Activated CD4-positive, alpha-beta T cell treated with anti-CD3 and anti-CD28 coated beads, Interleukin-2, amount 50 U/mL, for 16 hours (primary cell): ENCODE results near the gene FILIP1.

ENCODE experiments used
- DNase-seq: peaks from one replicate; pipeline ENCODE4 v3.0.0-alpha.2; 2020

Gene FILIP1

DNA sequence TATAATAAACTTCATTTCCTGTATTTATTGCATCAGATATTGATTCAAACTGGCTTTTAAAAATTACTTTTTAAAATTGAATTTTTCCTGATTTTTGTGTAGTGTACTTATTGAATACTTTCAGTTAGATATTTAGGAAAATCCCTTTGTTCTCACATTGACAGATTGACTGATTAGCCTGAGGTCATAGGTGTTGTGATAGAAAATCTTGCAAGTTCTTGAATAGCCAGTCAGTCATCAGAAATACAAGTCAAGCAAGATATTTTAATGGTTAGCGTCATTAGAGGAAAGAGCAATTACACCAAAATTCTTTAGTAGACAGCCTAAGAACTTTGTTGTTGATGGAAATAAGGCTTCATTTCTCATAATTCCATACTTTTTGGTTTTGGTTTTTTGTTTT lies 205.6 kb downstream of the FILIP1 start:
- DNase-seq = no peak

DNA sequence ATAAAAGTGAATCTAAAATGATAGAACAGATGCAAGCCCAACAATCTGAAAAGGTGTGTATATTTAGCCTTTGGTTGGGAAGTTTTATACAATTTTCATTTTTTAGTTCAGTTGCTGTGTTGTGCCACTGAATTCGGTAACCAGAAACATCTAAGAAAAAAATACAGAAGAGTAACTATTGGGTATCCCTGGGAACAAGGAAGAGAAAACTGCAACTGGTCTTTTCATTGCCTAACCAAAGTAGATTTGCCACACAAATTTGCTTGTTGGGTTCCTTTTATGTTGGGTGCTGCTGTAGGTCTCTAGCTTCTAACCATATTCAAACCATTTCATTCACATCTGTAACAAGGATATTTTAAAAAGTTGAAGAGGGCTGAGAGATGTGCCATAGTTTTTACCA lies 206.2 kb downstream of the FILIP1 start:
- no peak for DNase-seq

DNA sequence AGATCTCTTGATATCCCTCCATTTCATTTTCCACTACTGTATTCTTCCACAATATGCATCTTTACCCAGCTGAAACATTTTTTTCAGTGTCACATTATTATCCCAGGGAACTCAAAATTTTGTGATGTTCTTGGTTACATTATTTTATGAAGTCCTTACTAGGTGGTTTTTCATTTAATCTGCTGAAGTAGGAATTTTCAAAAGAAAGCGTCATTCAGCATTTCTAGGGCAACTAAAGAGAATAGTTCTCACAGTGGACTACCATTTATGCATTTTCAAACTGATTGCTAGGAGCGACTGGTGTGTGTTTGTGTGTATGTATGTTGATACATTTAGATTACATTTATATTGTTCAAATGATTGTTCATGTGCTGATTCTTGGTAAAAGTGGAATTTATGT lies 206.6 kb downstream of the FILIP1 start:
- no peak for DNase-seq

DNA sequence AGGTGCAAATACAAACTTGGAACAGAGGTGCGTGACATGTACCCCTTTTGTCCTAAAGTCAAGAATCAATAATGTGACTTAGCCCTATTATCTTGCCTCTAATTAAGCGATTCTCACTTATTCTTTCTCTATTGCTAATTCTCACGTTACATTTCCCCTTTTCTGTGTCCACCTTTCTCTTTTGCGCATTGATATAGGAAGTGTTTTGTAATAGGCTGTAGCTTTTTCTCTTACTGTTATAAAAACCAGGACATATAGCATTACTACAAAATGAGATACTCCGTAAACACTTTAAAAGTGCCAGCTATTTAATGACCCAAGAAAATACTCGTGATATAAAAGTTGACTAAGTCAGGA lies 208.3 kb downstream of the FILIP1 start:
- no peak for DNase-seq

DNA sequence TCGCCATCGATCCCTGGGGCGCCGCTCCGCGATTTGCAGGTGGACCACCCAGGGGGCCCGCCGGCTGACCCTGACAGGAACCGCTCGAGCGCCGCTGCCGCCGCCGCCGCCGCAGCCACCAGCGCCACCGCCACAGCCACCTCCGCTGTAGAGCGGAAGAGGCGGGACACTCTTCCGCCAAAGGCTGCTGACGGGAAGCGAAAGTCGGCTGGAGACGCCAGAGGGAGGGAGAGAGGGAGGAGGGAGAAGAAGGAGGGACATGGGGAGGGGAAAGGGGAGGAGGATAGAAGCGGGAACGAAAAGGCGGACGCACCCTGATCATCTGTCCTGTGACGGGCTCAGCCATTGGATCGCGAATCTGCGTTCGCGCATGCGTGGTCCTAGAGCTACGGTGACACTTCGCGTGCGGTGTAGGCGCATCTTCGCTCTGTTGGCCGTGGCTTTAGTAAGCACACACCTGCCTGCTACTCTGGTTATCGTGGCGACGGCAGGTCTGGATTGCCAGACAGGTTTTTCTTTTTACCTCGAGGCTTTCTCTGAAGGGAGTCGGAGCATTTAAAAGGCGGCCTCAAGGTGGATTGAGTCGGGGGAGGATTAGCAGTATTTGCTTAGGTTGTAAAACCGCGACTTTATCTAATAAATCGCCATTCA lies 208.8 kb downstream of the FILIP1 start, which contains the start of gene TMEM30A:
TMEM30A (minus strand) TSS at position 161 of the 651 bp plus-strand sequence; CDS start at position 7, 154 bp downstream.
- DNase-seq = peak; percentile 99

DNA sequence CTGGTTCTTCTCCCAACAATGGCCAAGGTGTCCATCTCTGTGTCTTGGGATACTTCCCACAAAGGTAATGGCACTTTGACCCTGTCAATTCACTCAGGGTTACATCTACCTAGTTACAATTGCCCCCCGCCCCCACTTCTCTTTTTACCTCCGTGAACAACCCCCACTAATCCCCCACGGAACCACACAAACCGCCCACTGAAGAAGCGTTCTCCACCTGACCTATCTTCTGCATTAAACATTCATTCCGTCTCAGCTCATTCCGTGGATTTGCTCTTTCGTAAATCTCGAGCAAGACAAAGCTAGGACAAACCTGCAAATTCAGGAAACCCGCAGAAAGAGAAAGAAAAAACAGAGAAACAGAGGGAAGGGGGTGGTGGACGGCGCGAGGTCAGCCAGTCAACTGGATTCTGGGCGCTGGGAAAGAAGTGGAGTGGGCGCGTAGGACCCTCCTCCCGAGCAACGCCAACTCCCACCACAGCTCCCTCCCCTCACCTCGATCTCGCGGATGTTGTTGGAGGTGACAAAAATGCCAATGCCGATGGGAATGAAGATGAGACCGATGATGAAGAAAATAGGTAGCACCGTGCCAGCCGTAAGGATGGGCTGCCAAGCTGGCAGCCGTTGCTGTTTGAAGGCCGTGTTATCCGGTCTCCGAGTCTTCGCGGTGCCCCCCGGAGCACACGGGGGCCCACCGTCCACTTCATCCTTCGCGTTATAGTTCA lies 209.5 kb downstream of the FILIP1 start:
- peak; percentile 18 for DNase-seq

DNA sequence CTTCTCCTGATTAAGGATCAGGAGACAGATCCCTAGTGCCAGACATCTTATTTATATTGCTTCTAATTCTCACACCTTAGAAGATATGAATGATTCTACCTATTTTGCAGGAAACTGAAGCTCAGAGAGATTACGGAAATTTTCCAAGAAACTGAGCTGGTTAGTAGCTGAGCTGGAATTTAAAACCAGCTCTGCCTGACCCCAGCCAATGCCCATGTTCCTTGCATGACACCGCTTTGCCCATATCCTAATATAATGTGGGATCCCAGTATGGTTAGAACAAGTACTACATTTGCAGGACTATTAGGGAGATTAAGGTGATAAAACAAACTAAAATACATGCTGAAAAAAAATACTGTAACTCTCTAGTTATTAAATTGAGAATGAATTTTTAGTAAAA lies 210.9 kb downstream of the FILIP1 start:
- no peak for DNase-seq

DNA sequence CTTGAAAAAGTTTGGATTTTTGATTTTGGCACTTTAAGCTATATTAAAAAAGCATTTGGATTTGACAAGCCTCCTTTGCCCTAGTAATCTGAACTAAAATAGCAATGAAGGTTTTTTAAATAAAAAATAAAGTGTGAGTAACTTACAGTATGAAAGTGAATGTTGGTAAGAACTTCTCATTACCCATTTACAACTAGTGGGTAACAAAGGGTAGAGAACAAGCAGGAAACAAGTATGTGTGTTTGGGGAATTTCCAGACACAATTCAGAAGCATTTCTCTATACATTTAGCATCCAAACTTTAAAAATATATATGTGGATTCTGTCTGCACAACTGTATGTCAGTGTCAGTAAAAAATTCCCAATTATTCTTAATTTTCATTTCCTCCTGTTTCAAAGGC lies 211.9 kb downstream of the FILIP1 start:
- DNase-seq = peak; percentile 29

DNA sequence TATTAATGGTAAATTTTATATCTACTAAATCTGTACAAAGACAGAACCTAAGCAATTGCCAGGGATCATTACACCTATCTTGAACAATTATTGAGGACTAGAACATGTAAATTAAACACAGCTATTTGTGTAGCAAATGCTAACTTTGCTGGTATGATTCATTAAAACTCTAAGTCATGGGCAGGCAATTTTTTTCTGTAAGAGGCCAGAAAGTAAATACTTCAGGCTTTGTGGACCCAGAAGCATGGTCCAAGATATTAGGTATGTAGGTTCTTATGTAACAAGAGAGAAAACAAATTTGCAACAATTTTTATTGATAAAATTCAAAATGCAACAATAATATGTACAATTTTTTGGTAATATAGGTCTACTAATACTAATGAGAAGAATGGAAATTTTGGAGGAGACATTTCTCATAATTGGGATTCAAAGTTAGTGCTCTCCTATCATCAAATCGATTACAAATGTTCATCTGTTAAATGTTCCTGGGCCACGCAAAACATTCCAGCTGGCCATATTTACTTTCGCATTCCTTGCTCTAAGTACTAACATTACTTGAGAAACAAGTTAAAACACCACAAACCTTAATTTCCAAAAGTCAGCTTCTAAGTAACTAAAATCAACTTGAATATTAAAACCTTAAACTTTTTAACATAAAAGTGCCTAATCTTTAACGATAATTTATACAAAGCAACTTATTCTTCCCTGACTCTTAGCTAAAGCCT lies 213.3 kb downstream of the FILIP1 start:
- DNase-seq = no peak

DNA sequence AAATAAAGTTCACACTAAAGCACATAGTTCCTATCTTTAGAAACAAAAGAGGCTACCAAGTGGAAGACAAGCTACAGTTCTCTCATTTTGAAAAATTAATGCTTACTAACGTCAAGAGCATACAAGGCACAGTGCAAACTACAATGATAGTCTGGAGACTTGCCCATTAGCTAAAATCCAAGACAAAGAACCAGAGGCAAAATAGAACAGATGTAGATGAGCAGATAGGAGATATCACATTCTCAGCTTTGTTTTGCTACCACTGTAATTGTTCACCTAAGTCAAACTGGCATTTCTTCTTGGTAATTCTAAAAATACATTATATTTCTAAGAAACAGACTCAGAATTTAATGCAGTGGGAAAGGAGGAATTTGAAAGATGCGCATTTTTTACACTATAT lies 214.2 kb downstream of the FILIP1 start:
- DNase-seq = no peak

DNA sequence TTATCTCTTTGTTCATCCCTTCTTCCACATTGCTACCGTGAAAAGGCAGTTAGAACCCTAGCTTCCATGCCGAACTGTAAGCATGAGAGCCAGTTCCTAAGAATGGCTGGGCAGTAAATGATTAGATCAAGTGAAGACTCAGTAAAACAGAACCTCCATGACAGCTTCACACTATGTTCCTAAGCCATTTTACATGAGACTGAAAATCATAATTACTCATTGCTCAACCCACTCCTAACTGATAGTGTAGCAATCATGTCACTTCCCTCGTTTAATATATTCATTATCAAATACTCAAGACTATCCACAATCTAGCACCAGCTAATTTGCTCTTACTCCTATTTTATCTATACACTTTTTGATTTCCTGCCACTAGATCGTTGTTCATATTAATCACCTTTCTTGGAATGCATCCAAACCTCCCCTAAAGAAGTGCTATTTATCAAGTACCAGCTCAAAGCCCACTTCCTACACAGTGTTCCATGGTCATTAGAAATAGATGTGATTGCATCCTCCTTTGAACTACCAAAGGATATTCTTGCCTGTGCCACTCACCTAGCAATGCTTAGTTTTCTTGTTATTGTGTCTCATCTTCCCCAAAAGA lies 215.0 kb downstream of the FILIP1 start:
- DNase-seq = no peak

DNA sequence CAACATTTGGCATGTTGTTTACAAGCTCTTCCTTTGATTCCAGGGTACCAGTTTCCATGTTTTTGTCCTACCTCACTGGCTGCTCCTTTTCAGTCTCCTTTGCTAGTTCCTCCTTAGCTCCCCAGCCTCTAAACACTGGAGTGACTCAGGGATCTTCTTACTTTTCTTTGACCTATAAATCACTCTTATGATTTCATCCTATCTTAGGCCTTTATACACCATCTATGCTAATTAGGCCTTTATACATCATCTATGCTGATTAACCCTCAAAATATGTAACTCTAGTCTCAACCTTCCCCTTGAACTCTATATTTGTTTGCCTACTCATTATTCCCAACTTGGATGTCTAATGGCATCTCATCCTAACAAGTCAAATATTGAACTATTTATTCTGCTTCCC lies 218.5 kb downstream of the FILIP1 start:
- no peak for DNase-seq

DNA sequence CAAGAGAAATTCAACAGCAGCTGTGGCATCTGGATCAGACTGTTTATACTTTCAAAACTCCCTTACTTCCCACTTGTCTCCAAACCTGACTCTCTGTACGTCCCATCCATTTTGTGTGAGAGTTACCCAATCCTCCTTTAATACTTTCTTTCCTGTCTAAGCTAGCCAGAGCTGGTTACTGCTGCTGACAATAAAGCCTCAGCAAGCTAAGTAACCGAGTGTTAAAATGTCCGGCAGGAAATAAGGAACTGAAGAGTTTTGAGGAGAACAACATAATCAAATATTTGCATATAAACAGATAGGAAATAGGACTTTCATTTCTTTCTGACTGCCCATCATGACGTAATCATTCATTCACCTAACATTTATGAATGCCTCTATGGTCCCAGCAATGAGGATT lies 220.6 kb downstream of the FILIP1 start:
- no peak for DNase-seq

DNA sequence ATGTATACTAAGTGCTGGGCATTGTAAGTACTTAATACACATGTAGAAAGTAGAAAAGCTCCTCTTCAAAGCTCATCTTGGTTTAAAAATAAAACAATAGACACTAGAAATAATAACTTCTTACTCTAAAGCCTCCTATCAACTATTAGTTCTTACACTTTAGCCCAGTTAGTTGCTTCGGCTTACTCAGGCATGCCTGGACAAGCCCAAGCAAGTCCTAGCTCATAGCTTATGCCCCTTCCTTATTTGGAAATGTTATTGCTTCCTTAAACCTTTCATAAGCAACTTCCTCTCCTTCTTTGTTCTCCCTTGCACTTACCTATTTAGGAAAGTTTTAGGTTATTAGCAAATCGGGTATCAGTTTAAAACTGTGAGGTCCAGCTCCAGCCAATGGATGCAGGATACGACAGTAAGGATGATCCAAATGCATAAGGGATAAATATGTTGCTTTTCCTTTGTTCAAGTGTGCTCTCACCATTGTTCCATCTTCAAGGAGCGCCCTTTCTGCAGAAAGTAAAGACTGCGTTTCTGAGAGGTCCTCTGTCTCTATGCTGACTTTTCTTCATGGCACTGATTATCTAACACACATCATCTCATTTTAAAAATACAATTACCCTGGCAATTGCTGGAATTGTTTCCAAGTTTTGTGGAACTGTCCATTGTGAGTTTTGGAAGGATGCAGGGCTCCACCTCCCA lies 221.3 kb downstream of the FILIP1 start:
- DNase-seq = no peak

DNA sequence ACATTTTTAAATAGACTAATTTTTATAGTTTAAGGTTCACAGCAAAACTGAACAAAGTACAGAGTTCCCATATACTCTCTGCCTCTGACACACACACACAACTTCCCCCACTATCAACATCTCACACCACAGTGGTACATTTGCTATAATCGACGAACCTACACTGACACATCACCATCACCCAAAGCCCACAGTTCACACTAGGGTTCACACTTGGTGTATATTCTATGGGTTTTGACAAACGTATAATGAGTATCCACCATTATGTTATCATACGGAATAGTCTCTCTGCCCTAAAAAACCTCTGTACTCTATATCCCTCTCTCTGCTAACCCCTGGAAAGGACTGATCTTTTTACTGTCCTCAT lies 224.6 kb downstream of the FILIP1 start:
- no peak for DNase-seq

DNA sequence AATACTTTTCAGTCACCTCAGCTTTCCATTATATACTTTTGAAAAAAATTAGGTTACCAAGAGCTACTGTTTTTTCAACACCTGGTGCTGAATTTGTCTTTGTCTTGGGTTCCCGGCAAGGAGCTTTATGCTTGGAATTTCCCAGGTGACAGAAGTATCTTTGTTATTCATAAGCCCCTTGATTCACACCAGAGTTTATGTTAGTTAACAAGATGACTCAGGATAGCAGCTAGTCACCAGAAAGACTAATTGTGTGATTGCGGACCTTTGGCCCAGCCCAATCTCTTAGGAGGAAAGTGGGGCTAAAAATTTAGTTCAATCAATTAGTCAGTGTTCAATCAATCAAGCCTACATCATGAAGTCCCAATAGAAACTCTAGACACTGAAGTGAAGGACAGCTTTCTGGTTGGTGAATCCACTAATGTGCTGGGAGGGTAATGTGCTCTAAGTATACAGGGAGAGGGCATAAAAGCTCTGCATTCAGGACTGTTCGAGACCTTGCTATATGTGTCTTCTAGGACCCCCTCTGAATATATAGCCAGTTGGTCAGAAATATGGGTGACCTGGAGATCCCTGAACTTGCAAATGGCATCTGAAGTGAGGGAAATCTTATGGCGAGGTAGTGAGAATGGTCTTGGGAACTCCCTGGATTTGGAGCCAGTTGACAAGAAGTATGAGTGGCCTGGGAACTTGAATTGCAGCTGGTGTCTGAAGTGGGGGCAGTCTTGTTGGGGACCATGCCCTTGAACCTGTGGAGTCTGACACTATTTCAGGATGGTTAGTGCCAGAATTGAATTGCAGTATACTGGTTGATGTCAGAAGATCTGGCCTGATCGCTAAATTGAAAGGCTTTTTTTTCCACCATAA lies 225.2 kb downstream of the FILIP1 start:
- peak; percentile 6 for DNase-seq

DNA sequence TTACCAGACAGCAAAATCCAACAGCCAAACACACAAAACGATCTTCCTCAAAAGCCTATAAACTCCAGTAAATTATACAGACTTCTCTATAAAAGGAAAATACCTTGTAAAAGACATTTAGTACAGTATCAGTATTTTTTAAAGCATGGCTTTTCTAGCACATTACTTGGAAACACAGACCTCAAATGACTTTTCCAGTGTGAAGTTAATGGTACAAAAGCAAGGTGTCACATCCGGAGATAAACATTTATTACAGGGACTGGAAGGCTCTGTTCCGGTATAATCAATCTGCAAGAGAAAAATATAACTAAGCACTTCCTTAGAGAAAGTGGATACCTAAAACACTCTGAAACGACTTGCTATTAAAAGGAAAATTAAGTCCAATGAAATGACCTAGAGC lies 226.1 kb downstream of the FILIP1 start:
- no peak for DNase-seq

DNA sequence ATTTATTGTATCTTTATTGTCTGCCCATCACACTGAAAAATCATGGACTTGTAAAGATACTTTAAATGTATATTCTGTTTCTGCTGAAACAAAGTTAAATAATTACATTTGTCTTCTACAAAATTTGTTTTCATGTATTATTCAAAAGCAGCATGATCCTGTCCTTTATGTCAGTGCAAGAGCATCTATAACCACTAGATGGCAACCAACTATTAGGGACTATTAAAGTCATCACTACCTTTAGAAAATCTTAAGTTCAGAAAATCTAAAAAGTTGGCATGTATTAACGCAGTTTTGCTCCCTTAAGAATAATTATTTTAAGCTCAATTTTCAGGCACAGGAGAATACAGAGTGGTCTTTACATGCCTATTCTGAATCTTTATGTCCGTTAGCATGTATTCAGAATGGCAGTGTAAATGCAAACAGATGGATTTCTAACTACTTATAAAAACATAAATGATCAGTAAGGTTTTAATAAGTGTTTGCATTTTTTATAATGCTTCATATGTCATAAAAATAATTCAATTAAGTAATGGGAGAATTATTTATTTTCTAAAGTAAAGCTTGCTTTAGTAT lies 226.8 kb downstream of the FILIP1 start:
- DNase-seq = peak; percentile 31

DNA sequence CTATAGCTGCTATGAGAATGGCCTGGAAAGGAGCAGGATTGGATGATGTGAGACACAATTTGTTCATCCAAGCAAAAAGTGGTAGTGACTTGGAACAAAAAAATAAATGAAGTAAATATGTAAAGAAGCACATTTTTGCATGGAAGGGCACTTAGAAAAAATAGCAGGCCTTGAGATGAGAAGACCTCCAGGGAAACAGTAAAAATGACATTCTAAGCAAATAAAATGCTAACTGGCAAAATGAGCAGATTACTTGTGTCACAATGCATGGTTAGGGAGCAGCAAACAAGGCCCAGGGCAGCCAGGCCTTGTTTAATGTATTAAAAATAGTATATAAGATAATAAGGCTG lies 230.2 kb downstream of the FILIP1 start:
- DNase-seq = no peak

DNA sequence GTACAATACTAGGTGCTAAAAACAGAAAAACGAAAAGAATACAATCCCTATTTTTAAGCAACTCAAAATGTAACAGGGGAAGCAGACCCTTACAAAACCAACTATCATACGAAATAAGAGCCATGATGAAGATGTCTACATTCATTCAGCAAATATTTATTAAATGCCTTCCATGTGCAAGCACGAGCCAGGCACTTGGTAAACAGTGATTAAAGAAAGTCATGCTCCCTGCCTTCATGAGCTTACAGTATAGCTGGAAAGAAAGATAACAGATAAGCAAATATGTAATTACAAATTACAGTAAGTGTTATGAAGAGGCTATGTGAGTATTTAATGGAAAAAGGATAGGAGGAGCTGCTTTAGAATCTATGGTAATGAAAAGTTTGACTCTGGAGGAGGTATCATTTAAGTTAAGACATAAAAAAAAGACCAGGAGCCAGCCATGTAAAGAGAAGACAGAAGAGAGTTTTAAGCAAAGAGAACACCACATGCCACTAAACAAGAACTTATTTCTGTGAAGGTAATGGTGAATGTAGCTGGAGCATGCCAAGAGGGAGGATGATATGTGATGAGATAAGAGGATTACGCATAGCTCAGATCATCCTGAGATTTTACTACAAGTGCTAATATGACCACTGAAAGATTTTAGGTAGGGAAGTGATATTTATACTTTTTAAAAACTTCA lies 230.7 kb downstream of the FILIP1 start:
- DNase-seq = no peak

DNA sequence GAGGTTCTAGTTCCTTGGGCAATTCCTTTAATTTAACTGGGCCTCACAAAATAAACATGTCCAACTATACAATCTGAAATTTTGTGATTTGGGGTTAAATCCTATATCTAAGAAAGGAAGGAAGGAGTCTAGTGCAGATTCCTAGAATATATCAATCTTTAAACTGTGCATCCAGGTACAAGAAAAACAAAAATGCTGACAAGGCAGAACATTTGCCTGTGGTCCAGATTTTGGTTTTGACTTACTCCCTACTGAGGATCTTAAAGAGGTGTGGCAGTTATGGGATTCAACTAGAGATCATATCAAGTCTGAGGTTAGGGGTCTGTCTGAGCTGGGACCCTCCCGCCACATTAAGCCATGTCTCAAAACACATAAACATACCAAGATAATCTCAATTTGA lies 232.3 kb downstream of the FILIP1 start:
- DNase-seq = no peak
